Gastrocnemius medialis (tissue), 4 donors: Measurements from ENCODE around the gene LAMC1. TPM values are rescaled to one million over a fixed set of nuclear protein-coding genes. Genes with fewer than 3 reads are reported as not detected.
"Not testable (repeated sequence)": the region's sequence is repeated elsewhere in the genome, so short reads cannot be mapped to it uniquely, and the experiment has no call there.

Experiments used
- ATAC-seq, 2 donors: fragments of 150-250 bp; one replicate each; pipeline ENCODE4 v1.9.1; 2016
- DNase-seq, 2 donors: peaks; one replicate each; pipeline ENCODE4 v3.0.0-alpha.2; 2019
- H3K27ac ChIP-seq, 4 donors: fragments of 200-600 bp; sonication (generic); 1 replicate in 1 of 4; 2 replicates in 3 of 4; pipeline ENCODE4 v1.5.1; 2016 to 2018; ENCODE audit warnings: mild to moderate bottlenecking in 2 of 4, moderate library complexity in 1 of 4
- H3K27me3 ChIP-seq, 3 donors: fragments of 200-600 bp; sonication (generic) in 2 of 3; 1 replicate in 1 of 3; 2 replicates in 2 of 3; pipeline versions ENCODE4 v1.5.1 to v1.6.0; 2016 to 2019; ENCODE audit warnings: mild to moderate bottlenecking in 1 of 3, moderate library complexity in 1 of 3
- H3K36me3 ChIP-seq, 2 donors: fragments of 200-600 bp; sonication (generic) in 1 of 2; one replicate each; pipeline ENCODE4 v1.5.1; 2017 to 2018
- H3K4me1 ChIP-seq, 2 donors: fragments of 200-600 bp; sonication (generic) in 1 of 2; one replicate each; pipeline ENCODE4 v1.5.1; 2016 to 2017; ENCODE audit warnings: mild to moderate bottlenecking in 2 of 2
- H3K4me3 ChIP-seq, 4 donors: fragments of 200-600 bp; sonication (generic) in 3 of 4; 1 replicate in 1 of 4; 2 replicates in 3 of 4; pipeline ENCODE4 v1.5.1; 2016 to 2019; ENCODE audit warnings: mild to moderate bottlenecking in 2 of 4
- H3K9me3 ChIP-seq, 3 donors: fragments of 200-600 bp; sonication (generic) in 2 of 3; 1 replicate in 1 of 3; 2 replicates in 2 of 3; pipeline ENCODE4 v1.5.1; 2016 to 2019
- CTCF ChIP-seq, 5 experiments: fragments of 450-650 bp in 3 of 5; fragments of 200-600 bp in 2 of 5; sonication (generic) in 2 of 5; IDR thresholded peaks in 4 of 5; conservative IDR thresholded peaks in 1 of 5; 1 replicate in 4 of 5; 2 replicates in 1 of 5; pipeline ENCODE4 v1.5.1; 2016 to 2019; ENCODE audit warnings: antibody characterized with exemption in 5 of 5, mild to moderate bottlenecking in 3 of 5, moderate library complexity in 3 of 5
- POLR2A ChIP-seq, 2 donors: fragments of 450-650 bp; IDR thresholded peaks; one replicate each; pipeline ENCODE4 v1.6.1; 2017; ENCODE audit warnings: antibody characterized with exemption in 2 of 2, mild to moderate bottlenecking in 2 of 2, moderate library complexity in 2 of 2
- in situ Hi-C, 4 donors: fragments of 200-750 bp; cut with MboI; loops; one replicate each; pipeline versions ENCODE4 v1.15.0 to v1.8.0; 2017; ENCODE audit warnings: low sequenced_read_pairs in 4 of 4
- intact Hi-C: fragments of 100-400 bp; cut with DNase I; formaldehyde crosslinking; loops from one replicate; pipeline ENCODE4 v1.15.1; 2023; ENCODE audit warnings: low total_unique reads
- total RNA-seq, 4 donors: library from RNA; depleted of rRNA; stranded (reverse); fragments of >200 nt; gene quantifications; one replicate each; pipeline versions ENCODE4 v1.1.0 to v1.2.3, GENCODE V29; 2016

Gene LAMC1
- total RNA-seq, 4 donors from 2014 or later, result 96.1 to 161 (median 135) TPM

GRCh38 chr1:183144752-183145151, 121.5 kb downstream of the LAMC1 start:
- ATAC-seq, result no peak
- Histone ChIP-seq H3K4me3 (no peak overlapping the region), H3K27ac (peak overlapping the region in 1 of 4 donors; percentile 49), H3K9me3 (no peaks in the 10 kb centered on the region), H3K36me3 (peaks cover 0 to 39% of the 10 kb centered on the region in 2 donors), H3K27me3 (no peaks in the 10 kb centered on the region), H3K4me1 (peaks cover 11 to 17% of the 10 kb centered on the region in 2 donors)
- DNase-seq, result no peak
- intact Hi-C loops (loop anchor here (5.0 kb wide), 1 partner anchor 88 kb away; no protein-coding TSS in a partner anchor), in situ Hi-C loops (no loop called here)
- TF ChIP-seq CTCF (IDR thresholded peaks at IDR 0.05 in 4 of 5, conservative IDR thresholded peaks at IDR 0.05 in 1 of 5) (no peak), POLR2A (IDR thresholded peaks at IDR 0.05) (no peak)

GRCh38 chr1:183147735-183148134, 124.5 kb downstream of the LAMC1 start:
- ATAC-seq (no peak), DNase-seq (no peak)
- Histone ChIP-seq H3K27ac (peak overlapping the region in 2 of 4 donors; percentile 60 to 64), H3K27me3 (no peaks in the 10 kb centered on the region), H3K9me3 (no peaks in the 10 kb centered on the region), H3K4me1 (peaks cover 11 to 14% of the 10 kb centered on the region in 2 donors), H3K4me3 (no peak overlapping the region), H3K36me3 (peaks cover 0 to 19% of the 10 kb centered on the region in 2 donors)
- in situ Hi-C loops, result no loop called here
- TF ChIP-seq POLR2A (IDR thresholded peaks at IDR 0.05), result no peak
- no peak for TF ChIP-seq CTCF (IDR thresholded peaks at IDR 0.05 in 4 of 5, conservative IDR thresholded peaks at IDR 0.05 in 1 of 5)
- intact Hi-C loops, result loop anchor here (5.0 kb wide), 1 partner anchor 85 kb away; no protein-coding TSS in a partner anchor

- H3K27me3 ChIP-seq, result no peaks in the 10 kb centered on the region
- no peaks in the 10 kb centered on the region for H3K9me3 ChIP-seq
- ATAC-seq, result peak; percentile 52 to 71
- TF ChIP-seq CTCF (IDR thresholded peaks at IDR 0.05 in 4 of 5, conservative IDR thresholded peaks at IDR 0.05 in 1 of 5), result no peak
- TF ChIP-seq POLR2A (IDR thresholded peaks at IDR 0.05), result peak in 1 of 2 donors; percentile 9
- peaks cover 0 to 10% of the 10 kb centered on the region in 2 donors for H3K36me3 ChIP-seq
- H3K4me3 ChIP-seq, result no peak overlapping the region
- in situ Hi-C loops, result no loop called here
- H3K27ac ChIP-seq, result peak overlapping the region; percentile 52 to 64 (median 60)
- peaks cover 11 to 14% of the 10 kb centered on the region in 2 donors for H3K4me1 ChIP-seq
- DNase-seq, result no peak
- intact Hi-C loops, result loop anchor here (5.0 kb wide), 1 partner anchor 84 kb away; no protein-coding TSS in a partner anchor
Observed at GRCh38 chr1:183148599-183148998, 125.4 kb downstream of the LAMC1 start.

- ATAC-seq, result peak in 1 of 2 donors; percentile 11
- Histone ChIP-seq H3K27ac (peak overlapping the region in 3 of 4 donors; percentile 52 to 64 (median 59)), H3K27me3 (no peaks in the 10 kb centered on the region), H3K36me3 (peaks cover 0 to 4% of the 10 kb centered on the region in 2 donors), H3K4me3 (no peak overlapping the region), H3K4me1 (peaks cover 11 to 14% of the 10 kb centered on the region in 2 donors), H3K9me3 (no peaks in the 10 kb centered on the region)
- in situ Hi-C loops (no loop called here), intact Hi-C loops (loop anchor here (5.0 kb wide), 1 partner anchor 83 kb away; no protein-coding TSS in a partner anchor)
- no peak for DNase-seq
- TF ChIP-seq CTCF (IDR thresholded peaks at IDR 0.05 in 4 of 5, conservative IDR thresholded peaks at IDR 0.05 in 1 of 5) (no peak), POLR2A (IDR thresholded peaks at IDR 0.05) (no peak)
Observed at GRCh38 chr1:183149273-183149672, 126.1 kb downstream of the LAMC1 start.

- intact Hi-C loops, DNase-seq, H3K27me3 ChIP-seq, H3K4me3 ChIP-seq, H3K27ac ChIP-seq, ATAC-seq, H3K9me3 ChIP-seq, in situ Hi-C loops, H3K36me3 ChIP-seq: not testable (repeated sequence)
- peaks cover 11 to 14% of the 10 kb centered on the region in 2 donors for H3K4me1 ChIP-seq
Observed at GRCh38 chr1:183150032-183150431, 126.8 kb downstream of the LAMC1 start.
